CD8-positive, alpha-beta memory T cell (primary cell): ENCODE measurements around the gene SORBS2. TPM values are rescaled to one million over a fixed set of nuclear protein-coding genes. Genes with fewer than 3 reads are reported as not detected.
A peak's percentile ranks its signal among the peaks of the same experiment; 100 is the strongest.

Experiments used
- CTCF ChIA-PET: fragments of 350-600 bp; sonication (Branson Sonifier 250); formaldehyde crosslinking; loops from one replicate; lab custom pipeline; 2021; ENCODE audit warnings: antibody characterized with exemption; lab: Charles Lee
- POLR2A ChIA-PET: fragments of 350-600 bp; sonication (Branson Sonifier 250); formaldehyde crosslinking; loops from one replicate; lab custom pipeline; 2021; ENCODE audit warnings: antibody characterized with exemption; lab: Charles Lee
- DNase-seq, 5 donors: peaks; one replicate each; pipeline versions ENCODE4 v3.0.0 to v3.0.0-alpha.2; 2020 to 2022; ENCODE audit warnings: mixed read lengths in 1 of 5
- H3K27ac ChIP-seq: one replicate; pipeline ENCODE4 v1.7.0; 2013; ENCODE audit warnings: low read depth, mild to moderate bottlenecking, low read length, moderate library complexity
- H3K27me3 ChIP-seq: 2 replicates; pipeline ENCODE4 v1.7.0; 2013; ENCODE audit warnings: low read length, mild to moderate bottlenecking; ENCODE audit not compliant: insufficient read depth, poor library complexity, severe bottlenecking
- H3K36me3 ChIP-seq: 2 replicates; pipeline ENCODE4 v1.7.0; 2013; ENCODE audit warnings: mild to moderate bottlenecking, low read length, moderate library complexity; ENCODE audit not compliant: insufficient read depth
- H3K4me1 ChIP-seq: 2 replicates; pipeline ENCODE4 v1.7.0; 2013; ENCODE audit warnings: mild to moderate bottlenecking, low read length, moderate library complexity; ENCODE audit not compliant: insufficient read depth
- H3K4me3 ChIP-seq: 2 replicates; pipeline ENCODE4 v1.7.0; 2013; ENCODE audit warnings: mild to moderate bottlenecking, low read length
- H3K9me3 ChIP-seq: 2 replicates; pipeline ENCODE4 v1.7.0; 2013; ENCODE audit warnings: mild to moderate bottlenecking, low read length
- H3K27ac Mint-ChIP-seq, 8 donors: one replicate each; pipeline ENCODE4 v1.8.0; 2020 to 2021; ENCODE audit warnings: mixed read lengths in 8 of 8, mild to moderate bottlenecking in 6 of 8, inconsistent platforms in 3 of 8, moderate library complexity in 3 of 8
- H3K27me3 Mint-ChIP-seq, 2 donors: one replicate each; pipeline ENCODE4 v1.8.0; 2020 to 2021; ENCODE audit warnings: mixed read lengths in 2 of 2, mild to moderate bottlenecking in 1 of 2, moderate library complexity in 1 of 2
- H3K36me3 Mint-ChIP-seq, 3 donors: one replicate each; pipeline ENCODE4 v1.8.0; 2020 to 2021; ENCODE audit warnings: mixed read lengths in 3 of 3, inconsistent platforms in 1 of 3, mild to moderate bottlenecking in 1 of 3
- H3K4me1 Mint-ChIP-seq, 3 donors: one replicate each; pipeline ENCODE4 v1.8.0; 2020 to 2021; ENCODE audit warnings: mixed read lengths in 3 of 3, inconsistent platforms in 1 of 3, mild to moderate bottlenecking in 1 of 3
- H3K4me3 Mint-ChIP-seq, 7 donors: one replicate each; pipeline ENCODE4 v1.8.0; 2020 to 2021; ENCODE audit warnings: mixed read lengths in 7 of 7, mild to moderate bottlenecking in 6 of 7, moderate library complexity in 4 of 7, inconsistent platforms in 2 of 7
- H3K9me3 Mint-ChIP-seq, 5 donors: one replicate each; pipeline ENCODE4 v1.8.0; 2020 to 2022; ENCODE audit warnings: mixed read lengths in 5 of 5, mild to moderate bottlenecking in 3 of 5, moderate library complexity in 2 of 5, inconsistent platforms in 1 of 5
- polyA plus RNA-seq: library from polyadenylated mRNA; unstranded; fragments of 300-500 nt; fragmentation: Illumina TruSeq; gene quantifications from one replicate; pipeline ENCODE4 v1.2.3, GENCODE V29; 2021
- total RNA-seq, 2 experiments: library from RNA; stranded (reverse); gene quantifications; one replicate each; pipeline ENCODE4 v1.2.3, GENCODE V29; 2021

Gene SORBS2
- total and polyA plus RNA-seq, 3 experiments from 2014 or later: not detected

GRCh38 chr4:185644408-185644807, 167.6 kb downstream of the SORBS2 start:
- peaks cover 10 to 43% of the 10 kb centered on the region in 2 donors for H3K27me3 Mint-ChIP-seq
- ChIA-PET CTCF (no interaction called here), POLR2A (no interaction called here)

GRCh38 chr4:185642907-185643306, 169.1 kb downstream of the SORBS2 start:
- DNase-seq: no peak
- H3K4me3 ChIP-seq: no peak overlapping the region
- CTCF ChIA-PET: interaction anchor here (1.0 kb wide), 1 partner anchor 45 kb away, joined by 3 read pairs; no protein-coding TSS in a partner anchor
- POLR2A ChIA-PET: no interaction called here
- no peaks in the 10 kb centered on the region for H3K36me3 ChIP-seq
- Mint-ChIP-seq H3K4me1 (peaks cover 2 to 4% (median 3%) of the 10 kb centered on the region in 3 donors), H3K9me3 (no peaks in the 10 kb centered on the region), H3K4me3 (no peak overlapping the region), H3K27me3 (peaks cover 15 to 49% of the 10 kb centered on the region in 2 donors), H3K27ac (no peak overlapping the region), H3K36me3 (peaks cover 0 to 2% (median 0%) of the 10 kb centered on the region in 3 donors)
- H3K27me3 ChIP-seq: no peaks in the 10 kb centered on the region
- H3K27ac ChIP-seq: no peak overlapping the region
- no peaks in the 10 kb centered on the region for H3K9me3 ChIP-seq
- no peaks in the 10 kb centered on the region for H3K4me1 ChIP-seq

More at GRCh38 chr4:185644408-185644807, 167.6 kb downstream of the SORBS2 start:
- H3K4me1 ChIP-seq: no peaks in the 10 kb centered on the region
- DNase-seq: no peak
- H3K9me3 ChIP-seq: no peaks in the 10 kb centered on the region
- no peak overlapping the region for H3K27ac ChIP-seq
- H3K4me1 Mint-ChIP-seq: no peaks in the 10 kb centered on the region
- H3K36me3 Mint-ChIP-seq: no peaks in the 10 kb centered on the region
- no peaks in the 10 kb centered on the region for H3K9me3 Mint-ChIP-seq
- H3K27me3 ChIP-seq: no peaks in the 10 kb centered on the region
- no peak overlapping the region for H3K4me3 ChIP-seq
- no peaks in the 10 kb centered on the region for H3K36me3 ChIP-seq
- no peak overlapping the region for H3K27ac Mint-ChIP-seq
- H3K4me3 Mint-ChIP-seq: no peak overlapping the region

GRCh38 chr4:185640811-185641675, 171.0 kb downstream of the SORBS2 start:
- peak in 1 of 5 donors; percentile 5 for DNase-seq
- H3K36me3 ChIP-seq: no peaks in the 10 kb centered on the region
- H3K27me3 Mint-ChIP-seq: peaks cover 19 to 52% of the 10 kb centered on the region in 2 donors
- no peak overlapping the region for H3K27ac Mint-ChIP-seq
- no peaks in the 10 kb centered on the region for H3K27me3 ChIP-seq
- no peak overlapping the region for H3K27ac ChIP-seq
- no peaks in the 10 kb centered on the region for H3K9me3 ChIP-seq
- peaks cover 2 to 6% (median 4%) of the 10 kb centered on the region in 3 donors for H3K4me1 Mint-ChIP-seq
- CTCF ChIA-PET: interaction anchor here (0.6 to 1.7 kb wide), 2 partner anchors 497 to 946 kb away, joined by 3 to 5 read pairs; no protein-coding TSS in a partner anchor
- peaks cover 0 to 2% (median 0%) of the 10 kb centered on the region in 3 donors for H3K36me3 Mint-ChIP-seq
- no peaks in the 10 kb centered on the region for H3K9me3 Mint-ChIP-seq
- no peak overlapping the region for H3K4me3 Mint-ChIP-seq
- H3K4me1 ChIP-seq: no peaks in the 10 kb centered on the region
- POLR2A ChIA-PET: no interaction called here
- H3K4me3 ChIP-seq: no peak overlapping the region

- DNase-seq: no peak
- Histone ChIP-seq H3K9me3 (no peaks in the 10 kb centered on the region), H3K27ac (no peak overlapping the region), H3K4me1 (no peaks in the 10 kb centered on the region), H3K36me3 (no peaks in the 10 kb centered on the region), H3K4me3 (no peak overlapping the region), H3K27me3 (no peaks in the 10 kb centered on the region)
- CTCF ChIA-PET: interaction anchor here (1.7 kb wide), 1 partner anchor 499 kb away, joined by 5 read pairs; no protein-coding TSS in a partner anchor
- peaks cover 20 to 53% of the 10 kb centered on the region in 2 donors for H3K27me3 Mint-ChIP-seq
- peaks cover 0 to 2% (median 0%) of the 10 kb centered on the region in 5 donors for H3K9me3 Mint-ChIP-seq
- peaks cover 0 to 2% (median 0%) of the 10 kb centered on the region in 3 donors for H3K36me3 Mint-ChIP-seq
- H3K27ac Mint-ChIP-seq: no peak overlapping the region
- H3K4me1 Mint-ChIP-seq: peaks cover 2 to 6% (median 4%) of the 10 kb centered on the region in 3 donors
- POLR2A ChIA-PET: no interaction called here
- no peak overlapping the region for H3K4me3 Mint-ChIP-seq
These were observed 173.3 kb downstream of the SORBS2 start for GRCh38 chr4:185638548-185639301.

- Histone ChIP-seq H3K4me1 (no peaks in the 10 kb centered on the region), H3K27ac (no peak overlapping the region), H3K36me3 (no peaks in the 10 kb centered on the region), H3K27me3 (no peaks in the 10 kb centered on the region), H3K9me3 (no peaks in the 10 kb centered on the region), H3K4me3 (no peak overlapping the region)
- no peak for DNase-seq
- Mint-ChIP-seq H3K27me3 (peaks cover 16 to 49% of the 10 kb centered on the region in 2 donors), H3K4me1 (peaks cover 2 to 6% (median 4%) of the 10 kb centered on the region in 3 donors), H3K27ac (no peak overlapping the region), H3K9me3 (peaks cover 0 to 4% (median 0%) of the 10 kb centered on the region in 5 donors), H3K4me3 (no peak overlapping the region), H3K36me3 (peaks cover 0 to 2% (median 0%) of the 10 kb centered on the region in 3 donors)
- ChIA-PET POLR2A (no interaction called here), CTCF (no interaction called here)
These were observed 173.9 kb downstream of the SORBS2 start for GRCh38 chr4:185638093-185638492.

GRCh38 chr4:185637163-185637875, 174.7 kb downstream of the SORBS2 start:
- Mint-ChIP-seq H3K4me1 (peaks cover 2 to 6% (median 4%) of the 10 kb centered on the region in 3 donors), H3K27ac (no peak overlapping the region)
- CTCF ChIA-PET: no interaction called here

GRCh38 chr4:185634066-185634652, 177.8 kb downstream of the SORBS2 start:
- Histone ChIP-seq H3K36me3 (no peaks in the 10 kb centered on the region), H3K9me3 (no peaks in the 10 kb centered on the region), H3K27me3 (no peaks in the 10 kb centered on the region), H3K27ac (no peak overlapping the region), H3K4me1 (no peaks in the 10 kb centered on the region), H3K4me3 (no peak overlapping the region)
- POLR2A ChIA-PET: no interaction called here
- H3K27me3 Mint-ChIP-seq: peaks cover 12 to 27% of the 10 kb centered on the region in 2 donors
- H3K27ac Mint-ChIP-seq: no peak overlapping the region
- CTCF ChIA-PET: no interaction called here
- peaks cover 2 to 6% (median 4%) of the 10 kb centered on the region in 3 donors for H3K4me1 Mint-ChIP-seq
- DNase-seq: no peak
- H3K4me3 Mint-ChIP-seq: no peak overlapping the region
- H3K36me3 Mint-ChIP-seq: peaks cover 0 to 2% (median 0%) of the 10 kb centered on the region in 3 donors
- H3K9me3 Mint-ChIP-seq: peaks cover 0 to 4% (median 0%) of the 10 kb centered on the region in 5 donors

More at GRCh38 chr4:185637163-185637875, 174.7 kb downstream of the SORBS2 start:
- POLR2A ChIA-PET: no interaction called here
- peaks cover 0 to 2% (median 0%) of the 10 kb centered on the region in 3 donors for H3K36me3 Mint-ChIP-seq
- H3K27me3 Mint-ChIP-seq: peaks cover 14 to 41% of the 10 kb centered on the region in 2 donors
- H3K9me3 Mint-ChIP-seq: peaks cover 0 to 4% (median 0%) of the 10 kb centered on the region in 5 donors
- no peak for DNase-seq
- no peaks in the 10 kb centered on the region for H3K4me1 ChIP-seq
- no peak overlapping the region for H3K27ac ChIP-seq
- H3K27me3 ChIP-seq: no peaks in the 10 kb centered on the region
- H3K9me3 ChIP-seq: no peaks in the 10 kb centered on the region
- H3K4me3 Mint-ChIP-seq: no peak overlapping the region
- H3K4me3 ChIP-seq: no peak overlapping the region
- H3K36me3 ChIP-seq: no peaks in the 10 kb centered on the region
